ENCODE results near the gene ATP6AP2.
A peak's percentile ranks its signal among the peaks of the same experiment; 100 is the strongest.

ATP6AP2 gene

GRCh38 chrX:40646489-40647306 lies 65.9 kb downstream of the ATP6AP2 start:
- peak; percentile 25 to 42 for ATAC-seq

- ATAC-seq = peak; percentile 73
These were observed 66.8 kb downstream of the ATP6AP2 start, which contains the start of gene CXorf38 for GRCh38 chrX:40647307-40648197. Gene CXorf38 (minus strand): TSS chrX:40647561. CDS start chrX:40647520, 41 bp downstream.

GRCh38 chrX:40651620-40652223 lies 71.0 kb downstream of the ATP6AP2 start:
- ATAC-seq = no peak

- no peak for ATAC-seq
These were observed 71.9 kb downstream of the ATP6AP2 start for GRCh38 chrX:40652664-40653063.

- ATAC-seq = no peak
These were observed 72.8 kb downstream of the ATP6AP2 start for GRCh38 chrX:40653535-40653934.
